GM18505 (cell line): ENCODE data around the gene SPACA7.

ENCODE experiments used
- ATAC-seq: cut with Tn5 transposase; IDR thresholded peaks from one replicate; pipeline ENCODE4 v1.9.1; 2021; ENCODE audit not compliant: unreplicated experiment
- POLR2A ChIP-seq: IDR thresholded peaks from 4 replicates; pipeline ENCODE4 v1.6.1; 2011; ENCODE audit warnings: borderline replicate concordance; ENCODE audit not compliant: insufficient read depth, insufficient read length; ENCODE audit errors: extremely low read depth

The SPACA7 gene

GRCh38 chr13:112442483-112443090 lies 66.4 kb downstream of the SPACA7 start:
- no peak for ATAC-seq
- TF ChIP-seq POLR2A, result no peak

GRCh38 chr13:112443191-112443994 lies 67.2 kb downstream of the SPACA7 start:
- no peak for ATAC-seq
- TF ChIP-seq POLR2A, result no peak

- ATAC-seq, result peak; percentile 57
- TF ChIP-seq POLR2A, result no peak
Observed at GRCh38 chr13:112443995-112444311, 67.8 kb downstream of the SPACA7 start.

- ATAC-seq, result no peak
- TF ChIP-seq POLR2A, result no peak
Observed at GRCh38 chr13:112444416-112445399, 68.6 kb downstream of the SPACA7 start.

GRCh38 chr13:112445411-112446271 lies 69.5 kb downstream of the SPACA7 start:
- no peak for TF ChIP-seq POLR2A
- ATAC-seq, result no peak

- TF ChIP-seq POLR2A, result no peak
- no peak for ATAC-seq
Observed at GRCh38 chr13:112446347-112446861, 70.2 kb downstream of the SPACA7 start.

GRCh38 chr13:112446867-112447266 lies 70.7 kb downstream of the SPACA7 start:
- no peak for ATAC-seq
- TF ChIP-seq POLR2A, result no peak

- TF ChIP-seq POLR2A, result no peak
- no peak for ATAC-seq
Observed at GRCh38 chr13:112447306-112447705, 71.2 kb downstream of the SPACA7 start.

GRCh38 chr13:112447761-112448603 lies 71.8 kb downstream of the SPACA7 start:
- no peak for ATAC-seq
- TF ChIP-seq POLR2A, result no peak

GRCh38 chr13:112448621-112449544 lies 72.7 kb downstream of the SPACA7 start:
- TF ChIP-seq POLR2A, result no peak
- ATAC-seq, result no peak

- TF ChIP-seq POLR2A, result no peak
- no peak for ATAC-seq
Observed at GRCh38 chr13:112449545-112449930, 73.4 kb downstream of the SPACA7 start.
